ENCODE data around the gene PRRX2.

Gene PRRX2

DNA sequence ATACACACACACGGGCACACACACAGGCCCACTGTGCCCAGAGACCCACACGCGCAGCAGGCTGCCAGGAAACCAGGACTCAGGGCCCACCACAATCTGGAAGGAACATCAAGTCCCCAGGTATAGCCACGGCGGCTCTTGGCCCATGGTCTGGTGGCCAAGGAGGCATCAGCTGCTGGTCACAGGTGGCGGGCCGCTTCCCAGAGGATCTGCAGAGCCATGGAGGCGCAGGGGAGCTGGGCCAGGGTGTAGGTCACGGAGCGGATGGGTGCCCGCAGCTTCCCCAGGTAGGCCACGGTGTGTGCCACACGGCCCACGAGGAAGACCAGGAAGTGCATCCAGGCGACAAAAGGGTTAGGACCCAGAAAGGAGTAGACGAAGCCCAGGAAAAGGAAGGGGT, 74.0 kb downstream of the PRRX2 start:
- Histone ChIP-seq H3K4me2 (no peak overlapping the region), H3K9ac (no peak overlapping the region), H3K4me1 (ENCODE audit: low read depth, poor library complexity, severe bottlenecking) (no peaks in the 10 kb centered on the region), H3K27ac (no peak overlapping the region), H3K27me3 (ENCODE audit: insufficient read depth, low read depth) (peaks cover 31% of the 10 kb centered on the region), H3K36me3 (ENCODE audit: insufficient read depth) (no peaks in the 10 kb centered on the region), H3K79me2 (ENCODE audit: insufficient read depth, low read depth) (no peaks in the 10 kb centered on the region), H3K4me3 (IDR thresholded peaks at IDR 0.05; ENCODE audit: insufficient read depth, low read depth, low read length) (no peak overlapping the region), H2AFZ (ENCODE audit: low read depth) (no peak overlapping the region), H4K20me1 (ENCODE audit: insufficient read depth) (no peaks in the 10 kb centered on the region)
- TF ChIP-seq, protein P1, sequence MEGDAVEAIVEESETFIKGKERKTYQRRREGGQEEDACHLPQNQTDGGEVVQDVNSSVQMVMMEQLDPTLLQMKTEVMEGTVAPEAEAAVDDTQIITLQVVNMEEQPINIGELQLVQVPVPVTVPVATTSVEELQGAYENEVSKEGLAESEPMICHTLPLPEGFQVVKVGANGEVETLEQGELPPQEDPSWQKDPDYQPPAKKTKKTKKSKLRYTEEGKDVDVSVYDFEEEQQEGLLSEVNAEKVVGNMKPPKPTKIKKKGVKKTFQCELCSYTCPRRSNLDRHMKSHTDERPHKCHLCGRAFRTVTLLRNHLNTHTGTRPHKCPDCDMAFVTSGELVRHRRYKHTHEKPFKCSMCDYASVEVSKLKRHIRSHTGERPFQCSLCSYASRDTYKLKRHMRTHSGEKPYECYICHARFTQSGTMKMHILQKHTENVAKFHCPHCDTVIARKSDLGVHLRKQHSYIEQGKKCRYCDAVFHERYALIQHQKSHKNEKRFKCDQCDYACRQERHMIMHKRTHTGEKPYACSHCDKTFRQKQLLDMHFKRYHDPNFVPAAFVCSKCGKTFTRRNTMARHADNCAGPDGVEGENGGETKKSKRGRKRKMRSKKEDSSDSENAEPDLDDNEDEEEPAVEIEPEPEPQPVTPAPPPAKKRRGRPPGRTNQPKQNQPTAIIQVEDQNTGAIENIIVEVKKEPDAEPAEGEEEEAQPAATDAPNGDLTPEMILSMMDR (conservative IDR thresholded peaks at IDR 0.05; ENCODE audit: low read depth, low read length): no peak

DNA sequence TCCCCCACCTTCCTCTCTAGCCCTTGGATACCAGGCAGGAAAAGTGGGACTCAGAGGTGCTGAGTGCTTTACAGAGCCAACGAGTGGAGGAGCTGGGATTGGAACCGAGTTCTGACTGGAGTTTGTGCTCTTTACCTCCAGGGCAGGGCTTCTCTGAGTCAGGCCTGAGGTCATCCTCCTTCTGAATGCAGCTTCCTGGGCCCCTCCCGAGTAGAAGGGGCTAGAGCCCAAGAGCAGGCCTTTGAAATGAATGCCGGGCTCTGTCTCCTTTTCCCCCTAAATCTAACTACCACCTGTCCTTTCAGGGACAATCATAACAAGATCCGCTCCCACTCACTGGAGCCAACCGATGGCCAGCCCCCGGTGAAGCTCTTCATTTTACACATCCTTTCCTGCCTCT, 74.7 kb downstream of the PRRX2 start:
- Histone ChIP-seq H3K4me3 (IDR thresholded peaks at IDR 0.05; ENCODE audit: insufficient read depth, low read depth, low read length) (no peak overlapping the region), H2AFZ (ENCODE audit: low read depth) (no peak overlapping the region), H4K20me1 (ENCODE audit: insufficient read depth) (no peaks in the 10 kb centered on the region), H3K27me3 (ENCODE audit: insufficient read depth, low read depth) (peaks cover 25% of the 10 kb centered on the region), H3K36me3 (ENCODE audit: insufficient read depth) (no peaks in the 10 kb centered on the region), H3K4me2 (no peak overlapping the region), H3K9ac (no peak overlapping the region), H3K4me1 (ENCODE audit: low read depth, poor library complexity, severe bottlenecking) (no peaks in the 10 kb centered on the region), H3K27ac (no peak overlapping the region), H3K79me2 (ENCODE audit: insufficient read depth, low read depth) (no peaks in the 10 kb centered on the region)
- TF ChIP-seq, protein P1 (conservative IDR thresholded peaks at IDR 0.05; ENCODE audit: low read depth, low read length): no peak

DNA sequence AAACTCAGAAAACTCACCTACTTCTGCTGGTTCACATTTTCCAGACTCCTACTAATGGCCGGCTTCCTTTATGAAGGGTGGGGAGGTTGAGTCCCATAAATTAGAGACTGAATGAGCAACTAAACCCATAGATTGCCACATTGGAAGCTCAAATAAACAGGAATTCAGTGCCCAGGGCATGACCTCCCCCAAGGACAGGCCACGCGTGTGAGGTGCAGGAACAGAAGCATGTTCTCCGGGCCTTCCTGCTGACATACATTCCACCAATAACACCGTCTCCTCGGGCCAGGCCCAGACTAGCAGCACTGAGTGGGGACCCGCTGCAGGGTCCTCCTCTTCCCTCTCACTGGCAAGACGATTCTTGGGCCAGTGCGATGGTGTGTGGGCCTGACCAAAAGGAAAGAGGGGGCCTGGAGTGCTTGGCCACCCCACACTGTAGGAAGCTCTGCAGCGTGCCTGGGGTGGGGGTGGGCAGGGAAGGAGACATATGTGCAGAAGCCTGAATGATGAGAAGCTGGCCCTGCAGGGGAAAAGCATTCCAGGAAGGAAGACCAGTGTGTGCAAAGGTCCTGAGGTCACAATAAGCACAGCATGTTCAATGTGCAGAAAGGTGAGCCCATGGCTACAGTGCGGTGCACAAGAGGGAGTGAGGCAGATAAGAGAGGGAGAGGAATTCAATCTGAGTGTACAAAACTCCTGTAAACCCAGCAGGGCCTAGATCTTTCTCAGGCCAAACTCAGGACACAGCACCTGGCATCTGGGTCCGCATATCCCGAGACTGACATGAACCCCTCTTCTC, 75.4 kb downstream of the PRRX2 start:
- Histone ChIP-seq H3K4me3 (IDR thresholded peaks at IDR 0.05; ENCODE audit: insufficient read depth, low read depth, low read length) (no peak overlapping the region), H3K36me3 (ENCODE audit: insufficient read depth) (no peaks in the 10 kb centered on the region), H3K79me2 (ENCODE audit: insufficient read depth, low read depth) (no peaks in the 10 kb centered on the region), H3K27me3 (ENCODE audit: insufficient read depth, low read depth) (peaks cover 27% of the 10 kb centered on the region), H4K20me1 (ENCODE audit: insufficient read depth) (no peaks in the 10 kb centered on the region), H2AFZ (ENCODE audit: low read depth) (no peak overlapping the region), H3K27ac (no peak overlapping the region), H3K4me2 (no peak overlapping the region), H3K4me1 (ENCODE audit: low read depth, poor library complexity, severe bottlenecking) (no peaks in the 10 kb centered on the region), H3K9ac (no peak overlapping the region)
- TF ChIP-seq, protein P1 (conservative IDR thresholded peaks at IDR 0.05; ENCODE audit: low read depth, low read length): no peak

DNA sequence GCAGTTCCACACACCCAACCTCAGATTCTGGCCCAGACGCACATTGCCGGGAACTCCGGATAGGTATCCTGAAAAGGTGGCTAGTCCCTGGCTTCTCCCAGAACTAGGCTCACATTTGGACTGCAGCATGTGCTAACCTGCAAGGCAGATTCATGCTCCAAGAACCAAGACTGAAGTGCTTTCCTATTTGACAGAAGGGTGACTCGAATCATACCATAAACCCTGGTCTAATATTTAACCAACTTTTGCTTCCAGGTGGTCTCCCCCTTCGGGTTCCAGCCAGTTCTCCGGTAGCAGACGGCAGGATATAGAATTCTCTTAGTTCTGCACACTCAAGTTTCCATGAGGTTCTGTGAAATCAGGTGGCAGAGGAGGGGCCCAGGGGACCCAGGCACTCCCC, 79.8 kb downstream of the PRRX2 start:
- no peak overlapping the region for H3K4me2 ChIP-seq
- no peaks in the 10 kb centered on the region for H3K79me2 ChIP-seq (ENCODE audit: insufficient read depth, low read depth)
- no peaks in the 10 kb centered on the region for H3K4me1 ChIP-seq (ENCODE audit: low read depth, poor library complexity, severe bottlenecking)
- no peaks in the 10 kb centered on the region for H4K20me1 ChIP-seq (ENCODE audit: insufficient read depth)
- H3K4me3 ChIP-seq (IDR thresholded peaks at IDR 0.05; ENCODE audit: insufficient read depth, low read depth, low read length): no peak overlapping the region
- H3K36me3 ChIP-seq (ENCODE audit: insufficient read depth): no peaks in the 10 kb centered on the region
- H3K9ac ChIP-seq: no peak overlapping the region
- TF ChIP-seq, protein P1 (conservative IDR thresholded peaks at IDR 0.05; ENCODE audit: low read depth, low read length): no peak
- no peak overlapping the region for H3K27ac ChIP-seq
- no peak overlapping the region for H2AFZ ChIP-seq (ENCODE audit: low read depth)
- H3K27me3 ChIP-seq (ENCODE audit: insufficient read depth, low read depth): peaks cover 33% of the 10 kb centered on the region; the same call in 1 of the 2 replicates

All from KMS-11 (cell line).